ENCODE measurements around the gene PAXX.

The PAXX gene

DNA sequence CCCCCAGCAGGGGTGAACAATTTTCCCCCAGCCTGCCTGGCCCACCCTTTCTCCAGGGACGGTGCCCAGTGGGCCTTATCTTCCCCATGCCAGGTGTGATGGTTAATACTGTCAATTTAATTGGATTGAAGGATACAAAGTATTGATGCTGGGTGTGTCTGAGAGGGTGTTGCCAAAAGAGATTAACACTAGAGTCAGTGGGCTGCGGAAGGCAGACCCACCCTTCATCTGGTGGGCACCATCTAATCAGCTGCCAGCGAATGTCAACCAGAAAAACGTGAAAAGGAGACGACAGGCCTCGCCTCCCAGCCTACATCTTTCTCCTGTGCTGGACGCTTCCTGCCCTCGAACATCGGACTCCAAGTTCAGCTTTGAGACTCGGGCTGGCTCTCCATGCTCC lies 45.3 kb downstream of the PAXX start:
- no peak overlapping the region for H3K4me3 ChIP-seq (ENCODE audit: low read length)
- no peak for DNase-seq (ENCODE audit: low read depth, low spot score)

DNA sequence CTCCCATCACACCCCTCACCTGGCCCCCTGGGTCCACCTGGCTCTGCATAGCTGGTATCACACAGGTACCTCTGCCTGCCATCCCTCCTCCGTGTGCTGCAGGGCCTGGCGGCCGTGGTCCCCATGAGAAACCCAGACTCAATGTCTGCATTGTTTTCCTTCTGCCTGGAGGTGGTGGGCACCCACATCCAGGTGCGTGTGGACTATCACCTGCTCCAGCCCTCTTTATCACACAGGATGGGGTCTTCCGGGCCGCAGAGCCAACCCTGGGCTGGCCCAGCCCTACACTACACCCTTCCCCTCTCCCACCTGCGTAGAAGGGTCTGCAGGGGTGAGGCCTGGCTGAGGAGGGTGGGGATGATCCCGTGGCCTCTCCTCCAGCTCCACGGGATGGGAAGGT lies 46.7 kb downstream of the PAXX start:
- DNase-seq (ENCODE audit: low read depth, low spot score), result no peak
- no peak overlapping the region for H3K4me3 ChIP-seq (ENCODE audit: low read length)

DNA sequence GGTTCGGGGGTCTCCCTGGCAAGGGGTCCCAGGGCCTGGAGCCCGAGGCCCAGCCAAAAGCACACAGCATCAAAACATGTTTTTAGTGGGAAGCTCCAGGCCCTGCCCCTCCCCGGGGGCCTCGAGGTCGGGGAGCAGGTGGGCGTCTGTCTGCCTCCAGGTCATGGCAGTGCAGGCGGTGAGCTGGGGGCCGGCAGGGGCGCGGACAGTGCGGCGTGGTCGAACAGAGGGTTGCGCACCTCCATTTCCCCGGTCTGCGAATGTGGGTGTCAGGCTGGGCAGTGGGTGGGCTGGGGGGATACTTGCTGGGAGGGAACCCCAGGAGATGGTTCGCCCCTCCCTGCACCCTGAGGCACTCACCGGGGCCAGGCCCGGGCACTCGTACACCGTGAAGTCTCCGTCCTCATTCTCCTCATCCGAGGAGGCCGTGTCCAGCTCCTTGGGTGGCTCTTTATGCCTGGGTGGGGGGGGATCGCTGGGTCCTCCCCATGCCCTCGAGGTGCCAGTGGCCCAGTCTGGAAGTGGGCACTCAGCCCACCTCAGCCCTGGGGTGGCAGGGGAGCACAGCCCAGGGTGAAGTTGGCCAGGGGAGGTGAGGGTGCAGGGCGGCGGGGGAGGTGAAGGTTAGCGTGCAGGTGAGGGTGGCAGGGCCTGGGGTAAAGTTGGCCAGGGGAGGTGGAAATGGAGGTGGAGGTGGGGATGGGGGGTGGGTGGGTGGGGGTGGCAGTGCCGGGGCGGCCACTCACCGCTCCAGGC lies 47.6 kb downstream of the PAXX start:
- no peak for DNase-seq (ENCODE audit: low read depth, low spot score)
- no peak overlapping the region for H3K4me3 ChIP-seq (ENCODE audit: low read length)

DNA sequence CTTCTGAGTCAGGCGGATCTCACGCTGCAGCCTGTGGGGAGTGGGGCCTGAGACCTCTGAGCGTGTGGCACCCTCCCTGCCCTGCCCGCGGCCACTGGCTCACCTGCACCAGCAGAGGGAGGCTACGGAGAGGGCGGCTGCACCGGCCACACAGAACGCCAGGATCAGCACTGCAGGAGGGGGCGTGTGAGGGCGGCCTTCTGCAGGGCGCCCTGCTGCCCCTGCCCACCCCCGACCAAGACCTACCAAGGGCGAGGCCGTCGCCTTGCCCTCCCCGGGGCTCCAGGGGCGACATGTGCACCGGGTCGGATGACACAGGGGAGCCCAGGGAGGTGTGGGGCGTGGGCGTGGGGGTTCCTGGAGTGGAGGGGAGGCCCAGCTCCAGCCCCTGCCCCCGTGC lies 48.3 kb downstream of the PAXX start:
- H3K4me3 ChIP-seq (ENCODE audit: low read length), result no peak overlapping the region
- DNase-seq (ENCODE audit: low read depth, low spot score), result no peak

DNA sequence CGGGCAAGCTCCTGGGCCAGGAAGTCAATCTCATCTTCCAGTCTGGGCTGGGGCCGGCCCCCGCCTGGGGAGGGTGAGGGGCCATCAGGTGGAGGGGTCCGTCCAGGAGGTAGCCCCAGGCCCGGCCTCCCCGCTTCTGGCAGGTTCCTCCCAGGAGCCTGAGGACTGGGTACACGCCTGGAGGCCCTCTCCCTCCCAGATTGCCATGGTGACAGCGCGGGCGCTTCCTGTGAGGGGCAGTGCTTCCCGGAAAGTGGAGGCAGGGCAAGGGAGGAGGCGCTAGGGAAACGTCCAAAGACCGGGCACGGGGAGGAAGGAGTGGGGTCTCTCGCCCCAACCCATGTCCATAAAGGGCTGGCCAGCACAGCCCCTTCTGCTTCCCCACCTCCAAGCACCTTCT lies 48.9 kb downstream of the PAXX start:
- H3K4me3 ChIP-seq (ENCODE audit: low read length), result no peak overlapping the region
- no peak for DNase-seq (ENCODE audit: low read depth, low spot score)

DNA sequence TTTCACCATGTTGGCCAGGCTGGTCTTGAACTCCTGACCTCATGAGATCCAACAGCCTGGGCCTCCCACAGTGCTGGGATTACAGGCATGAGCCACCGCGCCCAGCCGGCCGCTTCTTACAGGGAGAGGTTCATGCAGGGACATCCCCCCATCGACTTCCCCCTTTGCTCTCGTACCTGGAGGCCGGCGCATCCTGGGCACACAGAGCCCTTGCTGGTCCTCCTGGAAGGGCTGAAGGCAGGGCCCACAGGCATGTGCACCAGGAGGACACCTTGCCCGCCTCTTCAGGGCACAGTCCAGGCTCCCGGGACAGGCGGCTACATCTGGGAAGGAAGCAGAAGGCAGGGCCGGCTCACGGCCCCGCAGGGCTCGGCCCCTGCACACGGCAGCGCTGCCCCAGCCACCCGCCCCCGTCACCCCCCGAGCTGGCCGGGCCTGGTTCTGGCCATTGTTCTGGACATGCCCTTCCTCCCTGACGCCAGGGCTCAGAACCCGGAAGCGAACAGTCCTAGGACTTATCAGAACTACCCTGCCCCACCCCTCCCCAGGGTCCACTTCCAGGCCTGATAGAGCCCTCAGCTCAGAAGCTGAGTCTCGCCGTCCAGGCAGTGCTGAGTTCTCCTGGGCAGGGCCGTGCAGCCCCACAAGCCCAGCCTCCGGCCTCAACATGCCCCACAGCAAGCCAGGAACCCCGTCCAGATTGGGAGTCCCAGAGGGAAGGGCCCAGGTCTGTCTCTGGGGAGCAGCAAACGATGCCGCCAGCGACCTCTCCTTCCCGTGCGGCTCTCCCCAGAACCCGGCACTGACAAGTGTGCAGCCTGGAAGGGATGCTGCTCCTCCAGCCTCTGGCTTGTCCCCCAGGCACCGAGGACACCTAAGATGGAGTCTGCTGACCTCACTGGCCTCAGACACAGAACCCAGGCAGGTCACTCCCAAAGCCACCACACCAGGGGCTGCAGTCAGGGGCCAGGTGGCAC lies 50.8 kb downstream of the PAXX start:
- H3K4me3 ChIP-seq (ENCODE audit: low read length), result no peak overlapping the region
- no peak for DNase-seq (ENCODE audit: low read depth, low spot score)
